CD4-positive, alpha-beta memory T cell (primary cell): ENCODE results near the gene KLHL35. TPM values are rescaled to one million over a fixed set of nuclear protein-coding genes. Genes with fewer than 3 reads are reported as not detected.

Experiments used
- CTCF ChIA-PET: fragments of 350-600 bp; sonication (Branson Sonifier 250); formaldehyde crosslinking; loops from one replicate; lab custom pipeline; 2021; ENCODE audit warnings: inconsistent platforms; ENCODE audit not compliant: partially characterized antibody; lab: Charles Lee
- POLR2A ChIA-PET: fragments of 350-600 bp; sonication (Branson Sonifier 250); formaldehyde crosslinking; loops from one replicate; lab custom pipeline; 2021; ENCODE audit not compliant: partially characterized antibody; lab: Charles Lee
- DNase-seq, 5 donors: peaks; one replicate each; pipeline versions ENCODE4 v3.0.0 to v3.0.0-alpha.2; 2020 to 2022; ENCODE audit warnings: mixed read lengths in 1 of 5
- H3K27ac ChIP-seq: one replicate; pipeline ENCODE4 v1.7.0; 2013; ENCODE audit warnings: low read depth, low read length
- H3K27me3 ChIP-seq: 2 replicates; pipeline ENCODE4 v1.7.0; 2013; ENCODE audit warnings: mild to moderate bottlenecking, low read length, moderate library complexity; ENCODE audit not compliant: insufficient read depth
- H3K36me3 ChIP-seq: 2 replicates; pipeline ENCODE4 v1.7.0; 2013; ENCODE audit warnings: mild to moderate bottlenecking, low read length, moderate library complexity; ENCODE audit not compliant: insufficient read depth
- H3K4me1 ChIP-seq: 2 replicates; pipeline ENCODE4 v1.7.0; 2013; ENCODE audit warnings: mild to moderate bottlenecking, low read length, moderate library complexity; ENCODE audit not compliant: insufficient read depth
- H3K4me3 ChIP-seq, 2 donors: one replicate each; pipeline ENCODE4 v1.7.0; 2013; ENCODE audit warnings: low read length in 2 of 2, mild to moderate bottlenecking in 1 of 2
- H3K9me3 ChIP-seq, 2 donors: one replicate each; pipeline ENCODE4 v1.7.0; 2013; ENCODE audit warnings: low read length in 2 of 2, control low read depth in 1 of 2; ENCODE audit not compliant: control insufficient read depth in 1 of 2
- H3K27ac Mint-ChIP-seq, 7 donors: one replicate each; pipeline ENCODE4 v1.8.0; 2020 to 2021; ENCODE audit warnings: mixed read lengths in 7 of 7, mild to moderate bottlenecking in 6 of 7, inconsistent platforms in 3 of 7, moderate library complexity in 3 of 7
- H3K27me3 Mint-ChIP-seq, 2 donors: one replicate each; pipeline ENCODE4 v1.8.0; 2020 to 2021; ENCODE audit warnings: mixed read lengths in 2 of 2
- H3K36me3 Mint-ChIP-seq, 2 donors: one replicate each; pipeline ENCODE4 v1.8.0; 2020 to 2021; ENCODE audit warnings: mixed read lengths in 2 of 2, inconsistent platforms in 1 of 2, mild to moderate bottlenecking in 1 of 2
- H3K4me1 Mint-ChIP-seq, 4 donors: one replicate each; pipeline ENCODE4 v1.8.0; 2020 to 2021; ENCODE audit warnings: mixed read lengths in 4 of 4, mild to moderate bottlenecking in 1 of 4
- H3K4me3 Mint-ChIP-seq, 8 donors: one replicate each; pipeline ENCODE4 v1.8.0; 2020 to 2021; ENCODE audit warnings: mixed read lengths in 8 of 8, mild to moderate bottlenecking in 7 of 8, moderate library complexity in 6 of 8, inconsistent platforms in 3 of 8
- H3K9me3 Mint-ChIP-seq, 8 donors: one replicate each; pipeline ENCODE4 v1.8.0; 2020 to 2021; ENCODE audit warnings: mixed read lengths in 8 of 8, mild to moderate bottlenecking in 5 of 8, inconsistent platforms in 3 of 8, moderate library complexity in 1 of 8
- intact Hi-C: fragments of 100-400 bp; cut with micrococcal nuclease; formaldehyde crosslinking; loops from one replicate; pipeline ENCODE4 v1.15.1; 2023
- polyA plus RNA-seq, 2 donors: library from polyadenylated mRNA; unstranded; fragments of 300-500 nt; fragmentation: Illumina TruSeq; gene quantifications; one replicate each; pipeline ENCODE4 v1.2.3, GENCODE V29; 2021
- total RNA-seq, 2 experiments: library from RNA; stranded (reverse); gene quantifications; one replicate each; pipeline ENCODE4 v1.2.3, GENCODE V29; 2021

Gene KLHL35
- total and polyA plus RNA-seq, 4 experiments from 2014 or later = 0.93 to 1.5 (median 1.3) TPM

DNA sequence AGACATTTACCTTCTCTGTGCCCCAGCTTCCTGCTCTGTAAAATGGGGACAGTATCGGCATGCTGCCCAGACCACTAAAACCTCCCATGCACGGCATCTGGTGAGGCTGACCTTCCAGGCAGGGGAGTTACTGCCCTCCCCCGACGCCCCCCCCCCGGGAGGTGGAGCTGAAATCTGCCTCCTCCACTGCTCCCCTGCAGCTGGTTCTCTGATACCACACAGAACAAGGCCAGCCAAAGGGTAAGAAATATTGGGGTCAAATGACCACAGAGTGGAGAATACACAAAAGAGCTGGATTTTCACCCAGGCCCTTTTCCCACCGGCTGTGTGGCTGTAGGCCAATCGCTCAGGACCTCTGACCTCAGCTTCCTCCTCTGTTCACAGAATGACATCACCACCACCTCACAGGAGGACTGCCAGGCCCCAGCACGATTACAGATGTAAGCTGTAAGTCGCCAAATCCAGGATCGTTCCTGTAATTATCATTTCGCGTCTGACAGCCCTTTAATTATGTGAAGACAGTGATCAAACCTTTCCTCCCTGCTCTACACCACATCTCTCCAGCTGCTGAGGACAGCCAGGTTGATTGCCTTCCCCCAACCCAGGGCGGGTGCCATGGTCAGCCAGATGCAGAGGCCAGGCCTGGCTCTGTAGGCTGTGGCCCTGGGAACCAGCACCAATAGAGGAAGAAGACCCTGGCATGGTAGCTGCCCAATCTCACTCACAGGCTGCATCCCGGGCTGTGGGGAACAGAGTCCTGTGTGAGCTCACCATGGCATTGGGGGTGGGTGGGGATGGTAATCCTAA lies 35.7 kb upstream of the KLHL35 start:
- H3K27ac Mint-ChIP-seq = peak overlapping the region in 1 of 7 donors; percentile 84
- Histone ChIP-seq H3K9me3 (no peaks in the 10 kb centered on the region), H3K27me3 (no peaks in the 10 kb centered on the region), H3K27ac (no peak overlapping the region), H3K4me1 (no peaks in the 10 kb centered on the region), H3K36me3 (peaks cover 11% of the 10 kb centered on the region), H3K4me3 (no peak overlapping the region)
- H3K9me3 Mint-ChIP-seq = no peaks in the 10 kb centered on the region
- intact Hi-C loops = no loop called here
- peaks cover 0 to 6% (median 4%) of the 10 kb centered on the region in 4 donors for H3K4me1 Mint-ChIP-seq
- no peaks in the 10 kb centered on the region for H3K27me3 Mint-ChIP-seq
- ChIA-PET POLR2A (no interaction called here), CTCF (interaction anchor here (1.3 kb wide), 1 partner anchor 23 kb away, joined by 4 read pairs; no protein-coding TSS in a partner anchor)
- no peak for DNase-seq
- no peak overlapping the region for H3K4me3 Mint-ChIP-seq
- H3K36me3 Mint-ChIP-seq = peaks cover 7 to 32% of the 10 kb centered on the region in 2 donors

- Histone ChIP-seq H3K27me3 (no peaks in the 10 kb centered on the region), H3K36me3 (peaks cover 11% of the 10 kb centered on the region), H3K27ac (no peak overlapping the region), H3K4me1 (no peaks in the 10 kb centered on the region), H3K4me3 (no peak overlapping the region), H3K9me3 (no peaks in the 10 kb centered on the region)
- no peak overlapping the region for H3K27ac Mint-ChIP-seq
- ChIA-PET POLR2A (no interaction called here), CTCF (interaction anchor here (1.3 kb wide), 1 partner anchor 23 kb away, joined by 4 read pairs; no protein-coding TSS in a partner anchor)
- H3K36me3 Mint-ChIP-seq = peaks cover 8 to 33% of the 10 kb centered on the region in 2 donors
- H3K9me3 Mint-ChIP-seq = no peaks in the 10 kb centered on the region
- DNase-seq = no peak
- no peak overlapping the region for H3K4me3 Mint-ChIP-seq
- H3K4me1 Mint-ChIP-seq = peaks cover 0 to 7% (median 4%) of the 10 kb centered on the region in 4 donors
- H3K27me3 Mint-ChIP-seq = no peaks in the 10 kb centered on the region
- intact Hi-C loops = no loop called here
Observed at GRCh38 chr11:75467881-75468280, 34.9 kb upstream of the KLHL35 start.

GRCh38 chr11:75467311-75467710 lies 34.3 kb upstream of the KLHL35 start:
- Histone ChIP-seq H3K4me3 (no peak overlapping the region), H3K4me1 (no peaks in the 10 kb centered on the region), H3K27ac (no peak overlapping the region), H3K27me3 (no peaks in the 10 kb centered on the region), H3K9me3 (no peaks in the 10 kb centered on the region), H3K36me3 (peaks cover 9% of the 10 kb centered on the region)
- ChIA-PET CTCF (no interaction called here), POLR2A (no interaction called here)
- Mint-ChIP-seq H3K4me3 (no peak overlapping the region), H3K9me3 (no peaks in the 10 kb centered on the region), H3K27ac (peak overlapping the region in 2 of 7 donors; percentile 42 to 74), H3K36me3 (peaks cover 8 to 30% of the 10 kb centered on the region in 2 donors), H3K27me3 (no peaks in the 10 kb centered on the region), H3K4me1 (peaks cover 0 to 5% (median 4%) of the 10 kb centered on the region in 4 donors)
- DNase-seq = no peak
- intact Hi-C loops = no loop called here

DNA sequence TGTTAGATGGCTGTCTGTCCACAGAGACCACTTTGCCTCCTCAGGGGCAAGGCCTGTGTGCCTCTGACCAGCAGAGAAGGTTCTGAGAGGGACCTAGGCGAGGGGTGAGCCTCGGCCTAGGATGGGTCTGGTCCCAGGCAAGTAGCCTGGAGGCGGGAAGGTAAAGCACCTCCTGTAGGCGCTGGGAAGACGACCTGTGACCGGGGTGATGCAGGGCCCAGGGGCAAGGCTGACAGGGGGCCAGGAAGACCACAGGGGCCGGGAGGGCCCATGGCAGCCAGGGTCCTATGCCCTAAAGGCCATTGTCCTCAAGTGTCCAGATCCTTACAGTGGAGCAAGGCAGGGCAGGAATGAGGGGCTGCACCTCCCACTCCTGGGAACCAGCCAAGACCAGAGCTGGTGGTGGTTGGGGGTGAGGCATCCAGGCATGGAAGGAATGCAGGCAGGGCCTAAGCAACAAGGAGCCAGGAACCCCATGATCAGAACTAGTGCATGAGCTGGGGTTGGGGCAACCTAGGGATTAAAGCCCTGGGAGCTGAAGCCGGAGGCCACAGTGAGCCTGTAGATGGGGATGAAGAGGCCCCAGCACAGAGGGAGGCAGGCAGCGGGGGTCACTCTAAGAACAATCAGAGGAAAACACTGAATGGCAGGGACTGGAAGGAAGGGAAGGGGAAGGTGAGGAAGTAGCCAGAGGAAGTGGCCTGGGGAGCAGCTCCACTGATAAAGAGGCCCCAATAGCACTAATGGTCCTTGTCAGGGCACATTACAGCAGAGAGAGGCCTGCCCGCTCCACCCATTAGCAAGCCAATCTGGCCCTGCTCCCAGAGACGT lies 32.9 kb upstream of the KLHL35 start:
- Histone ChIP-seq H3K36me3 (peaks cover 5% of the 10 kb centered on the region), H3K9me3 (no peaks in the 10 kb centered on the region), H3K27me3 (no peaks in the 10 kb centered on the region), H3K4me3 (no peak overlapping the region), H3K27ac (no peak overlapping the region), H3K4me1 (no peaks in the 10 kb centered on the region)
- Mint-ChIP-seq H3K4me3 (no peak overlapping the region), H3K27me3 (no peaks in the 10 kb centered on the region), H3K9me3 (no peaks in the 10 kb centered on the region), H3K4me1 (peaks cover 0 to 6% (median 4%) of the 10 kb centered on the region in 4 donors), H3K36me3 (peaks cover 6 to 34% of the 10 kb centered on the region in 2 donors), H3K27ac (peak overlapping the region in 2 of 7 donors; percentile 72 to 87)
- no peak for DNase-seq
- ChIA-PET CTCF (no interaction called here), POLR2A (no interaction called here)
- intact Hi-C loops = no loop called here

GRCh38 chr11:75463106-75463774 lies 30.2 kb upstream of the KLHL35 start:
- Mint-ChIP-seq H3K9me3 (no peaks in the 10 kb centered on the region), H3K4me3 (no peak overlapping the region), H3K27me3 (no peaks in the 10 kb centered on the region), H3K4me1 (peaks cover 0 to 6% (median 2%) of the 10 kb centered on the region in 4 donors), H3K27ac (peak overlapping the region in 1 of 7 donors; percentile 75), H3K36me3 (peaks cover 4 to 28% of the 10 kb centered on the region in 2 donors)
- Histone ChIP-seq H3K4me1 (no peaks in the 10 kb centered on the region), H3K27ac (no peak overlapping the region), H3K27me3 (no peaks in the 10 kb centered on the region), H3K36me3 (no peaks in the 10 kb centered on the region), H3K4me3 (no peak overlapping the region), H3K9me3 (no peaks in the 10 kb centered on the region)
- ChIA-PET CTCF (no interaction called here), POLR2A (interaction anchor here (0.7 to 1.3 kb wide), 2 partner anchors 9 to 23 kb away, joined by 3 read pairs; no protein-coding TSS in a partner anchor)
- no peak for DNase-seq
- intact Hi-C loops = no loop called here

DNA sequence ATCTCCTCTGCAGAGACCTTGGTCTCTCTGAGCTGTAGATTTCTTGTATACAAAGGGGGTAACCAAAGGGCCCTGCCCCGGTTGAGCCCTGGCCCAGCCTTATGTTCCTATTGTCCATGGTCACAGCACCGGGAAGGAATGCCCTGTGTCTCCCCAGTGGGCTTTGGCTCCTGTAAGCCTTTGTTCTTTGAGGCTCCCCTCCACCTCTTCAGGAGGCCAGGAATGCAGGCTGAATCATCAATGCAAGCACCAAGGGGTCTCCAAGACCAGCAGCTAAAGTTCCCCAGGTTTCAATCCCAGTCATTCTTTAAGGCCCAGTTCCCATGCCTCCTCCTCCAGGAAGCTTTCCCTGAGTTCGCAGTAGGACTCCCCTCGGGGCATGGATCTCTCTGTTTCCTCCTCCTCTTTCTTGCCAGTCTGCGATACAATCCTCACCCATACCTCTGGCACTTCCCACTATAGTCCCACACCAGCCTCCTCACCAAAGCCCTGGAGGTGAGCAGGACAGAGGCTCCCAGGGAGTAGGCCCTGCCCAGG lies 29.2 kb upstream of the KLHL35 start:
- Mint-ChIP-seq H3K4me3 (no peak overlapping the region), H3K9me3 (no peaks in the 10 kb centered on the region), H3K4me1 (peaks cover 0 to 6% (median 2%) of the 10 kb centered on the region in 4 donors), H3K36me3 (peaks cover 4 to 26% of the 10 kb centered on the region in 2 donors), H3K27me3 (no peaks in the 10 kb centered on the region), H3K27ac (peak overlapping the region in 3 of 7 donors; percentile 41 to 73 (median 57))
- no peaks in the 10 kb centered on the region for H3K27me3 ChIP-seq
- DNase-seq = no peak
- no peaks in the 10 kb centered on the region for H3K4me1 ChIP-seq
- ChIA-PET CTCF (no interaction called here), POLR2A (no interaction called here)
- H3K4me3 ChIP-seq = no peak overlapping the region
- no peak overlapping the region for H3K27ac ChIP-seq
- intact Hi-C loops = no loop called here
- H3K9me3 ChIP-seq = no peaks in the 10 kb centered on the region
- no peaks in the 10 kb centered on the region for H3K36me3 ChIP-seq
